ENCODE measurements around the gene SEC63.

GRCh38 chr6:107917451-107918375 lies 40.3 kb downstream of the SEC63 start:
- no peak for TF ChIP-seq POLR2A (IDR thresholded peaks at IDR 0.05; ENCODE audit: low read depth, low read length)
- TF ChIP-seq, protein P1, sequence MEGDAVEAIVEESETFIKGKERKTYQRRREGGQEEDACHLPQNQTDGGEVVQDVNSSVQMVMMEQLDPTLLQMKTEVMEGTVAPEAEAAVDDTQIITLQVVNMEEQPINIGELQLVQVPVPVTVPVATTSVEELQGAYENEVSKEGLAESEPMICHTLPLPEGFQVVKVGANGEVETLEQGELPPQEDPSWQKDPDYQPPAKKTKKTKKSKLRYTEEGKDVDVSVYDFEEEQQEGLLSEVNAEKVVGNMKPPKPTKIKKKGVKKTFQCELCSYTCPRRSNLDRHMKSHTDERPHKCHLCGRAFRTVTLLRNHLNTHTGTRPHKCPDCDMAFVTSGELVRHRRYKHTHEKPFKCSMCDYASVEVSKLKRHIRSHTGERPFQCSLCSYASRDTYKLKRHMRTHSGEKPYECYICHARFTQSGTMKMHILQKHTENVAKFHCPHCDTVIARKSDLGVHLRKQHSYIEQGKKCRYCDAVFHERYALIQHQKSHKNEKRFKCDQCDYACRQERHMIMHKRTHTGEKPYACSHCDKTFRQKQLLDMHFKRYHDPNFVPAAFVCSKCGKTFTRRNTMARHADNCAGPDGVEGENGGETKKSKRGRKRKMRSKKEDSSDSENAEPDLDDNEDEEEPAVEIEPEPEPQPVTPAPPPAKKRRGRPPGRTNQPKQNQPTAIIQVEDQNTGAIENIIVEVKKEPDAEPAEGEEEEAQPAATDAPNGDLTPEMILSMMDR (conservative IDR thresholded peaks at IDR 0.05; ENCODE audit: low read depth, low read length), result no peak
- no peak for TF ChIP-seq SMC3 (IDR thresholded peaks at IDR 0.05; ENCODE audit: low read depth, low read length)
- TF ChIP-seq RFX5 (IDR thresholded peaks at IDR 0.05; ENCODE audit: low read depth, low read length), result no peak
- TF ChIP-seq RCOR1 (IDR thresholded peaks at IDR 0.05; ENCODE audit: insufficient replicate concordance, low read length), result no peak
